K562 (cell line): ENCODE data around the gene MARCHF11. TPM values are rescaled to one million over a fixed set of nuclear protein-coding genes. Genes with fewer than 3 reads are reported as not detected.

Source experiments
- polyA plus RNA-seq, 8 experiments: library from polyadenylated mRNA; depleted of rRNA in 4 of 8; stranded (reverse) in 5 of 8; unstranded in 3 of 8; fragments of >200 nt; fragmentation: Nextera tagmentation in 2 of 8; fragmentation: Illumina TruSeq in 1 of 8; extraction: Ambion mirVana in 2 of 8; extraction: Trizol in 1 of 8; gene quantifications; 2 replicates each; pipeline versions ENCODE4 v1.2.1 to v1.2.3, GENCODE V29; 2011 to 2014; ENCODE audit warnings: inconsistent platforms in 1 of 8, missing spikeins in 1 of 8
- small RNA-seq: library from RNA; depleted of rRNA; stranded (forward); fragments of <200 nt; gene quantifications from one replicate; pipeline ENCODE3, GENCODE V24; 2014
- total RNA-seq, 7 experiments: library from RNA; depleted of rRNA in 6 of 7; stranded (reverse); fragments of >200 nt in 6 of 7; fragmentation: Illumina TruSeq in 2 of 7; extraction: Trizol in 2 of 7; gene quantifications; 2 replicates each; pipeline versions ENCODE4 v1.2.1 to v1.2.3, GENCODE V29; 2011 to 2021; ENCODE audit warnings: low replicate concordance in 1 of 7

Gene MARCHF11
- total and polyA plus RNA-seq, 9 of the 15 experiments (the other 6 are each of a cell fraction or from before 2014, with no cell fraction given) = not detected

Small RNA genes lying within 50 kb of the gene (small RNA-seq; reads per million reads assigned to genes)
- gene RNA5SP178 = 0.15 reads per million
